Measurements from ENCODE around the gene NRXN3.

Gene NRXN3

DNA sequence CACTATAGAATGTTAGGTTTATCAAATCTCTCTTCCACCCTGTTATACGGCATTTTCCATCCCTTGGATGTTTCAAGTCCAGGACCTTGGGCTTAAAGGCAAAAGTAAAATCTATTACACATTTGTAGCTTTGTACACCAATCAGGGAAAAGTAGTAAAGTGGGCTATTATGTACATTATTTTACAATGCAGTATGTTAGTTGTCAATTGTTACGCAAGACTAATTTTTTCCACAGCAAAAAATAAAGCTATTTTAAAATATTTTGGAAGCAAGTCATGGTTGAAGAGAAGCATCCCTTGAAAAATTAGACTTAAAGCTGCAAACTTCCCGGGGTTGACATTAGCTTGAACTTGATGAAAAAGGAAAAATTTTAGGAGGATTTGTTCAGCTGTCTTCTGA, 1564.9 kb downstream of the NRXN3 start:
- POLR2A ChIA-PET, result no interaction called here
- no peak overlapping the region for H3K4me3 ChIP-seq (ENCODE audit: low read depth, low read length)
- DNase-seq (ENCODE audit: low read depth, low spot score), result no peak
- TF ChIP-seq, protein P1, sequence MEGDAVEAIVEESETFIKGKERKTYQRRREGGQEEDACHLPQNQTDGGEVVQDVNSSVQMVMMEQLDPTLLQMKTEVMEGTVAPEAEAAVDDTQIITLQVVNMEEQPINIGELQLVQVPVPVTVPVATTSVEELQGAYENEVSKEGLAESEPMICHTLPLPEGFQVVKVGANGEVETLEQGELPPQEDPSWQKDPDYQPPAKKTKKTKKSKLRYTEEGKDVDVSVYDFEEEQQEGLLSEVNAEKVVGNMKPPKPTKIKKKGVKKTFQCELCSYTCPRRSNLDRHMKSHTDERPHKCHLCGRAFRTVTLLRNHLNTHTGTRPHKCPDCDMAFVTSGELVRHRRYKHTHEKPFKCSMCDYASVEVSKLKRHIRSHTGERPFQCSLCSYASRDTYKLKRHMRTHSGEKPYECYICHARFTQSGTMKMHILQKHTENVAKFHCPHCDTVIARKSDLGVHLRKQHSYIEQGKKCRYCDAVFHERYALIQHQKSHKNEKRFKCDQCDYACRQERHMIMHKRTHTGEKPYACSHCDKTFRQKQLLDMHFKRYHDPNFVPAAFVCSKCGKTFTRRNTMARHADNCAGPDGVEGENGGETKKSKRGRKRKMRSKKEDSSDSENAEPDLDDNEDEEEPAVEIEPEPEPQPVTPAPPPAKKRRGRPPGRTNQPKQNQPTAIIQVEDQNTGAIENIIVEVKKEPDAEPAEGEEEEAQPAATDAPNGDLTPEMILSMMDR (IDR thresholded peaks at IDR 0.05; ENCODE audit: insufficient read depth, low read length, missing control alignments), result no peak
- CTCF ChIA-PET, result interaction anchor here (1.5 kb wide), 1 partner anchor 13 kb away, joined by 3 read pairs; no protein-coding TSS in a partner anchor

DNA sequence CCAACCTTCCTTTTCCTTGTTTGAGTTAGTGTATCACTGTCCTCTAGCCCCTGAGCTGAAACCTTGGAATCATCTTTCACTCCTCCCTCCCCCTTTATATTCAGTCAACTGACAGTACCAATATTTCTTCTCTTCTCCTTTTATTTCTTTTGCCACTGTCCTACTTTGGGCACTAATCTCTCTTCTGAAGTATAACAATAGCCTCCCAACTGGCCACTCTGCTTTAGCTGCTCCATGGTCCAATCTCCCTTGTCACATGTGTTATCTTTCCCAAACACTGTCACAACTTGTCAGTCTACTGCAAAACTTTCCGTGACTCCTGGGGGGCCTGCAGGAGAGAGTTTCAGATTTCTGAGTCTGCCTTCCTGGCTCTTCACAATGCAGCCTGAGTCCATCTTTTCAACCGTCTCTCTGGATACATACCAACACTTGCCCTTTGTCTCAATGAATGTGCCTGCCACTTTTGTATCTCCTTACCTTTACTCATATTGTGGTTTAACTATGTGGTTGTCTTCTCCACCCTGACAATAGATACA, 1570.0 kb downstream of the NRXN3 start:
- no peak for DNase-seq (ENCODE audit: low read depth, low spot score)
- POLR2A ChIA-PET, result no interaction called here
- CTCF ChIA-PET, result no interaction called here
- no peak overlapping the region for H3K4me3 ChIP-seq (ENCODE audit: low read depth, low read length)
- TF ChIP-seq, protein P1 (IDR thresholded peaks at IDR 0.05; ENCODE audit: insufficient read depth, low read length, missing control alignments), result no peak

DNA sequence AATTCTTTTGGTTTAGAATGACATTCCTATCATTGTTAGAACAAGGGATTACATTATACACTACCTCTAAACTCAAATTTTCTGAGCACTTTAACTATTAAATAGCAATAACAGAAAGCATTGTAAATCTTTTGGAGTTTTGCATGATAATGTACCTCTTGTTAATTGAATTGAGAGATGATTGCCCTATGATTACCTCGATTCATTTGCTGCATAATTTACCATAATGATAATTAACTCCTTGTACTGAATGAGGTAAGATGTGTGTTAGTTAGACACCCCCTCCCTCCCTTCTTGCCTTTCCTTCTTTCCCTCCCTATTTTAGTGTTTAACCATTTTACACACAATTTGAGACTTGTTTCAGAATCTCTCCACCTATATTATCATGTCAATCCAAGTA, 1572.0 kb downstream of the NRXN3 start:
- POLR2A ChIA-PET, result no interaction called here
- no peak for DNase-seq (ENCODE audit: low read depth, low spot score)
- CTCF ChIA-PET, result no interaction called here
- TF ChIP-seq, protein P1 (IDR thresholded peaks at IDR 0.05; ENCODE audit: insufficient read depth, low read length, missing control alignments), result no peak
- H3K4me3 ChIP-seq (ENCODE audit: low read depth, low read length), result no peak overlapping the region

DNA sequence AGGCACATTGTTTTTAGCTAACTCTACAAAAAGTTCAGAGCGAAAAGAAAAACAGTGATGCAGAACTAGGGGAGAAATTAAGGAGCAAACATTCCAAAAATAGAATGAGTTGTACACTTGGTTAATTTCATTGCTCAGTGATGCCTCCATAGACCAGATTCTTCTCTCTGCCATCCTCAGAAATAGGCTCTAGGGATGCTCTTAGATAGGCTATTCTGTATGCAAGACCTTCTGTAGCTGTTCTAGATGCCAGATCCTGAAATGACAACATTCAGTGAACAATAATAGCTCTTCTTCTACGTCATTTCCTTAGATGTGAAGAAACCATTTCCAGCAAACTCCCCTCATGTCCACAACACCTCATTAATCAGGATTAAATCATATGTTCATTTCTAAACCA, 1574.9 kb downstream of the NRXN3 start:
- no peak for DNase-seq (ENCODE audit: low read depth, low spot score)
- POLR2A ChIA-PET, result interaction anchor here (0.6 kb wide), 1 partner anchor 1475 kb away, joined by 4 read pairs; no protein-coding TSS in a partner anchor
- CTCF ChIA-PET, result no interaction called here
- TF ChIP-seq, protein P1 (IDR thresholded peaks at IDR 0.05; ENCODE audit: insufficient read depth, low read length, missing control alignments), result no peak
- no peak overlapping the region for H3K4me3 ChIP-seq (ENCODE audit: low read depth, low read length)

DNA sequence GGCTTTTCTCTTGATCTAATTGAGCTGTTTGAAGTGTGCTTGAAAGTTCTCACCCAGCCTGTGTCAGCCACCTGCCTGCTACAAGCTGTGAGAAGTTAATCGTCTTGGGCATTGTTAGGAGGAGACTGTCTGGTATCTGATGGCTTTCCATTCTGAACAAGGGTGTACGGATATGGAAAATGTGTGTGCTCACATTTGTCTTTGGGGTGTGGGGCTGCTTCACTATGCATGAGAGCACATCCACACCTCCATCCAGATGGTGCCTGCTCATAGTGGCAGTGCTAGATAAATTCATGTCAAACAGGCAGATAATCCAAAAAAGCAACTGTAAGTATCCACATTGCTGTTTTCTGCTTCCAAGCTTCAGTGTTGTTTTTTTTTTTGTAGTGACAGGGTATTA, 1578.9 kb downstream of the NRXN3 start:
- ChIA-PET POLR2A (no interaction called here), CTCF (interaction anchor here (1.2 kb wide), 1 partner anchor 14 kb away, joined by 3 read pairs; no protein-coding TSS in a partner anchor)
- DNase-seq (ENCODE audit: low read depth, low spot score), result no peak

DNA sequence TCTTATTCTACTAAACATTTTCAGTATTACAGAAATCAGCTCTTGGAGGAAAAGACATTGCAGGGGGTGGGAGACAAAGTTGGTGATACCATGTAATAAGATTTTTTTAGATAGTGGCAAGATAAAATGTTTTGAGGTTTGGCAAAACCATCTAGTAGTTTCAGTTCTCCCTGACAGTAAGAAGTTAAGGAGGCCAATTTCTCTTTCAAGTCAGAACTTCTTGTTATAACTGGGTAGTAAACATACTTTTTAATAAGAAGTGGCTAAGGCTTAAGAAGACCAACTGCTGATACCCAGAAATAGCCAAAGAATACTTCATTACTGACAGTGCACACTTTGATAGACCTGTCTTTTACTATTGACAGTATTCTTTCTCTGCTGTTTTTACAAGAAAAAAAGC, 1588.8 kb downstream of the NRXN3 start:
- CTCF ChIA-PET, result no interaction called here
- H3K4me3 ChIP-seq (ENCODE audit: low read depth, low read length), result no peak overlapping the region

More for the DNA sequence above, 1578.9 kb downstream of the NRXN3 start:
- H3K4me3 ChIP-seq (ENCODE audit: low read depth, low read length), result no peak overlapping the region
- TF ChIP-seq, protein P1 (IDR thresholded peaks at IDR 0.05; ENCODE audit: insufficient read depth, low read length, missing control alignments), result no peak

More for the DNA sequence above, 1588.8 kb downstream of the NRXN3 start:
- TF ChIP-seq, protein P1 (IDR thresholded peaks at IDR 0.05; ENCODE audit: insufficient read depth, low read length, missing control alignments), result no peak
- POLR2A ChIA-PET, result no interaction called here
- no peak for DNase-seq (ENCODE audit: low read depth, low spot score)
